GM23338 (cell line): ENCODE data around the gene SLC18B1. TPM values are rescaled to one million over a fixed set of nuclear protein-coding genes. Genes with fewer than 3 reads are reported as not detected.

ENCODE experiments used
- ATAC-seq: fragments of 200-7000 bp; cut with Tn5 transposase; 3 replicates; pipeline ENCODE4 v1.9.1; 2020
- DNase-seq: peaks from one replicate; pipeline ENCODE4 v3.0.0-alpha.2; 2015; ENCODE audit warnings: low spot score
- H2AFZ ChIP-seq: fragments of 200-600 bp; sonication (generic); 2 replicates; pipeline ENCODE4 v1.8.0; 2016; ENCODE audit warnings: antibody characterized with exemption, mild to moderate bottlenecking, moderate library complexity
- H3F3A ChIP-seq: fragments of 200-600 bp; sonication (generic); replicated peaks from 2 replicates; pipeline ENCODE4 v1.8.0; 2017; ENCODE audit warnings: antibody characterized with exemption, mixed run types, low read depth
- H3K27ac ChIP-seq: fragments of 200-600 bp; sonication (generic); 2 replicates; pipeline ENCODE4 v1.6.1; 2016; ENCODE audit warnings: low read depth
- H3K27me3 ChIP-seq: fragments of 200-600 bp; sonication (generic); 2 replicates; pipeline ENCODE4 v1.8.0; 2016; ENCODE audit warnings: mild to moderate bottlenecking, mixed run types, moderate library complexity; ENCODE audit not compliant: insufficient read depth
- H3K36me3 ChIP-seq: fragments of 200-600 bp; sonication (generic); 2 replicates; pipeline ENCODE4 v1.8.0; 2016; ENCODE audit warnings: mild to moderate bottlenecking; ENCODE audit not compliant: insufficient read depth
- H3K4me1 ChIP-seq: fragments of 200-600 bp; sonication (generic); 2 replicates; pipeline ENCODE4 v1.8.0; 2016; ENCODE audit warnings: mild to moderate bottlenecking, moderate library complexity; ENCODE audit not compliant: insufficient read depth
- H3K4me2 ChIP-seq: fragments of 200-600 bp; sonication (generic); 2 replicates; pipeline ENCODE4 v1.7.1; 2017; ENCODE audit warnings: mixed run types
- H3K4me3 ChIP-seq: fragments of 200-600 bp; sonication (generic); 2 replicates; pipeline ENCODE4 v1.6.1; 2016; ENCODE audit warnings: mixed run types
- H3K79me2 ChIP-seq: fragments of 200-600 bp; sonication (generic); replicated peaks from 2 replicates; pipeline ENCODE4 v1.8.0; 2017; ENCODE audit warnings: mild to moderate bottlenecking; ENCODE audit not compliant: insufficient read depth
- H3K9me2 ChIP-seq: fragments of 200-600 bp; sonication (generic); 2 replicates; pipeline ENCODE4 v1.8.0; 2017; ENCODE audit not compliant: insufficient read depth
- H4K20me1 ChIP-seq: fragments of 200-600 bp; sonication (generic); replicated peaks from 2 replicates; pipeline ENCODE4 v1.8.0; 2017; ENCODE audit warnings: mild to moderate bottlenecking; ENCODE audit not compliant: insufficient read depth
- H3K27ac Mint-ChIP-seq: 2 replicates; pipeline ENCODE4 v1.8.0; 2020; ENCODE audit warnings: inconsistent platforms, mild to moderate bottlenecking, moderate library complexity, mixed read lengths
- H3K27me3 Mint-ChIP-seq: 3 replicates; pipeline ENCODE4 v1.8.0; 2022; ENCODE audit warnings: low read depth, mild to moderate bottlenecking, moderate library complexity, mixed read lengths, inconsistent platforms; ENCODE audit not compliant: insufficient read depth, poor library complexity
- H3K36me3 Mint-ChIP-seq: 3 replicates; pipeline ENCODE4 v1.8.0; 2021; ENCODE audit warnings: low read depth, mild to moderate bottlenecking, inconsistent platforms, moderate library complexity, mixed read lengths
- H3K4me1 Mint-ChIP-seq: 3 replicates; pipeline ENCODE4 v1.8.0; 2020; ENCODE audit warnings: mild to moderate bottlenecking, inconsistent platforms, mixed read lengths
- H3K4me3 Mint-ChIP-seq: 3 replicates; pipeline ENCODE4 v1.8.0; 2021; ENCODE audit warnings: moderate library complexity, mild to moderate bottlenecking, inconsistent platforms, mixed read lengths
- H3K9me3 Mint-ChIP-seq: 3 replicates; pipeline ENCODE4 v1.8.0; 2020; ENCODE audit warnings: moderate library complexity, mild to moderate bottlenecking, inconsistent platforms, mixed read lengths
- CREB1 ChIP-seq: fragments of 250-450 bp; sonication (Bioruptor Pico); IDR thresholded peaks from 2 replicates; pipeline ENCODE4 v1.5.0; 2020; ENCODE audit warnings: low read depth, mild to moderate bottlenecking, moderate library complexity
- ETS1 ChIP-seq: IDR thresholded peaks from 2 replicates; pipeline ENCODE4 v1.6.1; 2016; ENCODE audit warnings: antibody characterized with exemption
- EZH2 ChIP-seq: fragments of 200-600 bp; sonication (generic); IDR thresholded peaks from one replicate; pipeline ENCODE4 v1.8.0; 2017; ENCODE audit warnings: antibody characterized with exemption, mild to moderate bottlenecking, low read depth; ENCODE audit not compliant: unreplicated experiment
- EZH2phosphoT487 ChIP-seq: fragments of 200-600 bp; sonication (generic); IDR thresholded peaks from one replicate; pipeline ENCODE4 v1.8.1; 2018; ENCODE audit warnings: antibody characterized with exemption; ENCODE audit not compliant: unreplicated experiment
- JUNB ChIP-seq: IDR thresholded peaks from one replicate; pipeline ENCODE4 v1.6.1; 2016; ENCODE audit warnings: antibody characterized with exemption; ENCODE audit not compliant: unreplicated experiment
- NANOG ChIP-seq: IDR thresholded peaks from 2 replicates; pipeline ENCODE4 v1.6.1; 2016; ENCODE audit warnings: antibody characterized with exemption, borderline replicate concordance
- POLR2AphosphoS5 ChIP-seq: IDR thresholded peaks from 2 replicates; pipeline ENCODE4 v1.6.1; 2016; ENCODE audit warnings: antibody characterized with exemption, low read depth
- STAT1 ChIP-seq: IDR thresholded peaks from one replicate; pipeline ENCODE4 v1.6.1; 2016; ENCODE audit warnings: antibody characterized with exemption; ENCODE audit not compliant: unreplicated experiment
- ZNF331 ChIP-seq: fragments of 250-450 bp; sonication (Bioruptor Pico); IDR thresholded peaks from 2 replicates; pipeline ENCODE4 v1.5.0; 2020; ENCODE audit warnings: low read depth, mild to moderate bottlenecking, moderate library complexity
- polyA plus RNA-seq: library from polyadenylated mRNA; unstranded; fragments of >200 nt; fragmentation: Nextera tagmentation; extraction: Ambion mirVana; gene quantifications from 2 replicates; pipeline ENCODE4 v1.2.1, GENCODE V29; 2016
- total RNA-seq: library from RNA; depleted of rRNA; stranded (reverse); fragments of >200 nt; shearing (Covaris generic); gene quantifications from 2 replicates; pipeline ENCODE4 v1.2.3, GENCODE V29; 2014
- TF ChIP-seq, protein P1 (sequence below): IDR thresholded peaks from one replicate; pipeline ENCODE4 v1.6.1; 2018; ENCODE audit warnings: antibody characterized with exemption; ENCODE audit not compliant: unreplicated experiment
- TF ChIP-seq, protein P2 (sequence below), 2 experiments: fragments of 200-600 bp in 1 of 2; sonication (generic) in 1 of 2; conservative IDR thresholded peaks; 2 replicates each; pipeline versions ENCODE4 v1.5.1 to v1.6.1; 2016 to 2017; ENCODE audit warnings: antibody characterized with exemption in 2 of 2, low read depth in 2 of 2, mild to moderate bottlenecking in 2 of 2, moderate library complexity in 1 of 2

The SLC18B1 gene
- total and polyA plus RNA-seq, 2 experiments from 2014 or later: 26.4 to 37.4 TPM

DNA sequence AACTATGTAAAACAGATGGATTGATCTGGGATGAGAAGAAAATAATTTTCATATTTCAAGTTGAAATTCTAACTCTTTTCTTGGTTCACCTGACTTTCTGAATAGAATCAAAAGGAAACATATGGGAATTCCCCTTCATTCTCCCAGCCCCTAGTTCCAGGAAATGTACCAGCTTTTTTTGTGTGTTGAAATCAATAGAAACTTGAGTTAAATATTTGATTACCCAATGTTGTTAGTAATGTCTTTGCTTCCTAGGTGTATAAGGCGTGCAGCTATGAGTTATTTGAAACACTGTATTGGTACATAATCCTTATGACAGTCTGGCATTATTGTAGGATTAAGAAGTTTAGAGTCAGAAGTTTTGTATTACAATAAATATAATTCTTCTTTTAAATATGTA is 62.2 kb downstream of the SLC18B1 start:
- H3K4me1 Mint-ChIP-seq: no peaks in the 10 kb centered on the region
- Histone ChIP-seq H3K4me3 (no peak overlapping the region), H4K20me1 (no peaks in the 10 kb centered on the region), H3F3A (no peaks in the 10 kb centered on the region), H3K79me2 (no peaks in the 10 kb centered on the region), H2AFZ (no peak overlapping the region), H3K27me3 (no peaks in the 10 kb centered on the region), H3K4me1 (no peaks in the 10 kb centered on the region), H3K36me3 (no peaks in the 10 kb centered on the region), H3K27ac (no peak overlapping the region), H3K9me2 (no peaks in the 10 kb centered on the region), H3K4me2 (no peak overlapping the region)
- no peak for ATAC-seq
- DNase-seq: no peak
- H3K9me3 Mint-ChIP-seq: no peaks in the 10 kb centered on the region
- H3K36me3 Mint-ChIP-seq: no peaks in the 10 kb centered on the region
- no peak overlapping the region for H3K4me3 Mint-ChIP-seq
- TF ChIP-seq JUNB (no peak), EZH2 (no peak), CREB1 (CRISPR knock-in tag) (no peak), POLR2AphosphoS5 (no peak), ETS1 (no peak), ZNF331 (CRISPR knock-in tag) (no peak), EZH2phosphoT487 (no peak), NANOG (no peak), STAT1 (no peak)
- TF ChIP-seq, protein P1, sequence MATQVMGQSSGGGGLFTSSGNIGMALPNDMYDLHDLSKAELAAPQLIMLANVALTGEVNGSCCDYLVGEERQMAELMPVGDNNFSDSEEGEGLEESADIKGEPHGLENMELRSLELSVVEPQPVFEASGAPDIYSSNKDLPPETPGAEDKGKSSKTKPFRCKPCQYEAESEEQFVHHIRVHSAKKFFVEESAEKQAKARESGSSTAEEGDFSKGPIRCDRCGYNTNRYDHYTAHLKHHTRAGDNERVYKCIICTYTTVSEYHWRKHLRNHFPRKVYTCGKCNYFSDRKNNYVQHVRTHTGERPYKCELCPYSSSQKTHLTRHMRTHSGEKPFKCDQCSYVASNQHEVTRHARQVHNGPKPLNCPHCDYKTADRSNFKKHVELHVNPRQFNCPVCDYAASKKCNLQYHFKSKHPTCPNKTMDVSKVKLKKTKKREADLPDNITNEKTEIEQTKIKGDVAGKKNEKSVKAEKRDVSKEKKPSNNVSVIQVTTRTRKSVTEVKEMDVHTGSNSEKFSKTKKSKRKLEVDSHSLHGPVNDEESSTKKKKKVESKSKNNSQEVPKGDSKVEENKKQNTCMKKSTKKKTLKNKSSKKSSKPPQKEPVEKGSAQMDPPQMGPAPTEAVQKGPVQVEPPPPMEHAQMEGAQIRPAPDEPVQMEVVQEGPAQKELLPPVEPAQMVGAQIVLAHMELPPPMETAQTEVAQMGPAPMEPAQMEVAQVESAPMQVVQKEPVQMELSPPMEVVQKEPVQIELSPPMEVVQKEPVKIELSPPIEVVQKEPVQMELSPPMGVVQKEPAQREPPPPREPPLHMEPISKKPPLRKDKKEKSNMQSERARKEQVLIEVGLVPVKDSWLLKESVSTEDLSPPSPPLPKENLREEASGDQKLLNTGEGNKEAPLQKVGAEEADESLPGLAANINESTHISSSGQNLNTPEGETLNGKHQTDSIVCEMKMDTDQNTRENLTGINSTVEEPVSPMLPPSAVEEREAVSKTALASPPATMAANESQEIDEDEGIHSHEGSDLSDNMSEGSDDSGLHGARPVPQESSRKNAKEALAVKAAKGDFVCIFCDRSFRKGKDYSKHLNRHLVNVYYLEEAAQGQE: no peak
- TF ChIP-seq, protein P2, sequence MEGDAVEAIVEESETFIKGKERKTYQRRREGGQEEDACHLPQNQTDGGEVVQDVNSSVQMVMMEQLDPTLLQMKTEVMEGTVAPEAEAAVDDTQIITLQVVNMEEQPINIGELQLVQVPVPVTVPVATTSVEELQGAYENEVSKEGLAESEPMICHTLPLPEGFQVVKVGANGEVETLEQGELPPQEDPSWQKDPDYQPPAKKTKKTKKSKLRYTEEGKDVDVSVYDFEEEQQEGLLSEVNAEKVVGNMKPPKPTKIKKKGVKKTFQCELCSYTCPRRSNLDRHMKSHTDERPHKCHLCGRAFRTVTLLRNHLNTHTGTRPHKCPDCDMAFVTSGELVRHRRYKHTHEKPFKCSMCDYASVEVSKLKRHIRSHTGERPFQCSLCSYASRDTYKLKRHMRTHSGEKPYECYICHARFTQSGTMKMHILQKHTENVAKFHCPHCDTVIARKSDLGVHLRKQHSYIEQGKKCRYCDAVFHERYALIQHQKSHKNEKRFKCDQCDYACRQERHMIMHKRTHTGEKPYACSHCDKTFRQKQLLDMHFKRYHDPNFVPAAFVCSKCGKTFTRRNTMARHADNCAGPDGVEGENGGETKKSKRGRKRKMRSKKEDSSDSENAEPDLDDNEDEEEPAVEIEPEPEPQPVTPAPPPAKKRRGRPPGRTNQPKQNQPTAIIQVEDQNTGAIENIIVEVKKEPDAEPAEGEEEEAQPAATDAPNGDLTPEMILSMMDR (conservative IDR thresholded peaks at IDR 0.05; ENCODE audit: low read depth in 2 of 2): no peak
- H3K27ac Mint-ChIP-seq: no peak overlapping the region
- peaks cover 1% of the 10 kb centered on the region for H3K27me3 Mint-ChIP-seq
